HG02973 (cell line): ENCODE measurements around the gene PDCD6IP.

Source experiments
- ATAC-seq: cut with Tn5 transposase; IDR thresholded peaks from one replicate; pipeline ENCODE4 v1.9.1; 2021; ENCODE audit warnings: moderate library complexity; ENCODE audit not compliant: unreplicated experiment

Gene PDCD6IP

GRCh38 chr3:33918126-33918756 is 119.8 kb downstream of the PDCD6IP start:
- ATAC-seq = no peak
